ENCODE data around the gene STXBP1.

DNA sequence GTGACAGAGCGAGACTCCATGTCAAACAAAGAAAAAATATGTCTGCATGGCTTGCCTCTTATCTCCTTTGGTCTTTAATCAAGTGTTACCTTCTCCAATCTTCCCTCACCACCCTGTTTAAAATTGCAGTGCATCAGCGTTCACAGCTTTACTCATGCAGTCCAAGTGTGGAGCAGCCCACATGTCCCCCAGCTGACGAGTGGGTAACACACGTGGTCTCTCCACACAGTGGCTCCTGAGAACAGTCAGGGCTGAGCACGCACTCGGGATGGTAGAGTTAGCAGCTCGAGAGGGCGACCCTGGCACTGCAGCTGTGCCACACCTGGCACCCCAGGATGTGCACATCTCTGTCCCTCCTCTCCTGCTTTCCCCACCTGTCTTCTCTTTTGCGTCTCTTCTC is 68.8 kb downstream of the STXBP1 start:
- no peak for TF ChIP-seq EZH2 (IDR thresholded peaks at IDR 0.05)
- no peak for TF ChIP-seq POLR2AphosphoS5 (IDR thresholded peaks at IDR 0.05; ENCODE audit: borderline replicate concordance, low read depth, low read length)
- TF ChIP-seq FOXP2 (optimal IDR thresholded peaks at IDR 0.05; ENCODE audit: control extremely low read depth, extremely low read length, insufficient read depth) = no peak
